ENCODE data around the gene C21orf58.

The C21orf58 gene

GRCh38 chr21:46340998-46341397, 17.3 kb upstream of the C21orf58 start:
- no peak for DNase-seq (ENCODE audit: low spot score)
- no peak for TF ChIP-seq CTCF (conservative IDR thresholded peaks at IDR 0.05; ENCODE audit: low read depth)
- POLR2A ChIA-PET (ENCODE audit: low non-redundant PET), result no interaction called here
- CTCF ChIA-PET, result no interaction called here
- no peak overlapping the region for H3K27ac ChIP-seq

GRCh38 chr21:46336603-46337002, 12.9 kb upstream of the C21orf58 start:
- CTCF ChIA-PET, result no interaction called here
- DNase-seq (ENCODE audit: low spot score), result no peak
- POLR2A ChIA-PET (ENCODE audit: low non-redundant PET), result no interaction called here
- TF ChIP-seq CTCF (conservative IDR thresholded peaks at IDR 0.05; ENCODE audit: low read depth), result no peak
- no peak overlapping the region for H3K27ac ChIP-seq

GRCh38 chr21:46334351-46335140, 10.9 kb upstream of the C21orf58 start:
- no peak for TF ChIP-seq CTCF (conservative IDR thresholded peaks at IDR 0.05; ENCODE audit: low read depth)
- no peak overlapping the region for H3K27ac ChIP-seq
- no peak for DNase-seq (ENCODE audit: low spot score)
- ChIA-PET POLR2A (ENCODE audit: low non-redundant PET) (interaction anchor here (0.7 kb wide), 1 partner anchor 176 kb away, joined by 3 read pairs; no protein-coding TSS in a partner anchor), CTCF (interaction anchor here (0.8 kb wide), 1 partner anchor 9 kb away, joined by 5 read pairs; no protein-coding TSS in a partner anchor)

- POLR2A ChIA-PET (ENCODE audit: low non-redundant PET), result no interaction called here
- CTCF ChIA-PET, result no interaction called here
- no peak overlapping the region for H3K27ac ChIP-seq
These were observed 6.1 kb upstream of the C21orf58 start for GRCh38 chr21:46329796-46330195.

GRCh38 chr21:46328151-46328550, 4.5 kb upstream of the C21orf58 start:
- ChIA-PET CTCF (no interaction called here), POLR2A (ENCODE audit: low non-redundant PET) (interaction anchor here (0.7 kb wide), 1 partner anchor 44 kb away, joined by 3 read pairs; no protein-coding TSS in a partner anchor)
- DNase-seq (ENCODE audit: low spot score), result no peak
- H3K27ac ChIP-seq, result no peak overlapping the region
- no peak for TF ChIP-seq CTCF (conservative IDR thresholded peaks at IDR 0.05; ENCODE audit: low read depth)

More at GRCh38 chr21:46329796-46330195, 6.1 kb upstream of the C21orf58 start:
- no peak for DNase-seq (ENCODE audit: low spot score)
- no peak for TF ChIP-seq CTCF (conservative IDR thresholded peaks at IDR 0.05; ENCODE audit: low read depth)

GRCh38 chr21:46327711-46328110, 4.0 kb upstream of the C21orf58 start:
- CTCF ChIA-PET, result no interaction called here
- H3K27ac ChIP-seq, result no peak overlapping the region
- POLR2A ChIA-PET (ENCODE audit: low non-redundant PET), result no interaction called here
- DNase-seq (ENCODE audit: low spot score), result no peak
- TF ChIP-seq CTCF (conservative IDR thresholded peaks at IDR 0.05; ENCODE audit: low read depth), result no peak

Data from RWPE1 (cell line).